HL-60 (cell line): ENCODE measurements around the gene EFCAB13.

ENCODE experiments used
- DNase-seq, 2 experiments: peaks; one replicate each; pipeline ENCODE4 v3.0.0-alpha.2; 2010 to 2020; ENCODE audit warnings: low read depth in 1 of 2, low spot score in 1 of 2
- H3K27ac ChIP-seq: fragments of 250-450 bp; sonication (Bioruptor Pico); replicated peaks from 2 replicates; pipeline ENCODE4 v1.5.1; 2020; ENCODE audit warnings: mild to moderate bottlenecking, moderate library complexity
- H3K27me3 ChIP-seq: fragments of 250-450 bp; sonication (Bioruptor Pico); 2 replicates; pipeline ENCODE4 v1.5.1; 2021; ENCODE audit warnings: mild to moderate bottlenecking, moderate library complexity; ENCODE audit not compliant: insufficient read depth, poor library complexity, severe bottlenecking
- H3K4me3 ChIP-seq: replicated peaks from 2 replicates; pipeline ENCODE4 v1.5.1; 2011; ENCODE audit warnings: mild to moderate bottlenecking, control low read depth, low read length; ENCODE audit not compliant: insufficient read depth
- GABPA ChIP-seq: IDR thresholded peaks from 2 replicates; pipeline ENCODE4 v1.6.1; 2012; ENCODE audit warnings: low read depth
- POLR2AphosphoS5 ChIP-seq: IDR thresholded peaks from 2 replicates; pipeline ENCODE4 v1.6.1; 2012; ENCODE audit warnings: low read depth
- SPI1 ChIP-seq: IDR thresholded peaks from 2 replicates; pipeline ENCODE4 v1.6.1; 2012; ENCODE audit warnings: low read depth, mild to moderate bottlenecking, borderline replicate concordance
- TF ChIP-seq, protein P1 (sequence below): IDR thresholded peaks from 2 replicates; pipeline ENCODE4 v1.6.1; 2012; ENCODE audit warnings: low read depth; ENCODE audit not compliant: insufficient replicate concordance
- TF ChIP-seq, protein P2 (sequence below): IDR thresholded peaks from one replicate; pipeline ENCODE4 v1.5.1; 2011; ENCODE audit warnings: low read length, control low read depth, inconsistent platforms; ENCODE audit not compliant: insufficient read depth

Gene EFCAB13

DNA sequence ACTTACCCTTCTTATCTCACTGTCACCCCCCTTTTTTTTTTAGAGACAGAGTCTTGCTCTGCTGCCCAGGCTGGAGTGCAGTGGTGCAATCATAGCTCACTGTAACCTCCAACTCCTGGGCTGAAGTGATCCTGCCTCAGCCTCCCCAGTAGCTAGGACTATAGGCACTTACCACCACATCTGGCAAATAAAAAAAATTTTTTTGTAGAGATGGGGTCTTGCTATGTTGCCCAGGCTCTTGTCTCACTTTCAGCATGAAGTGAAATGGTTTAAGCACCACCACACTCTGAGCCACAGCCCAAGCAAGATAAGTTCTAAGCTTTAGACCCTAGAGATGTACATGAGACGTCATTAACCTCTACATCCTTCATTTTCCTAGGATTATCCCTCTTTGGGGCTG lies 34.5 kb upstream of the EFCAB13 start:
- Histone ChIP-seq H3K27me3 (no peaks in the 10 kb centered on the region), H3K27ac (no peak overlapping the region), H3K4me3 (no peak overlapping the region)
- no peak for DNase-seq
- TF ChIP-seq, protein P1, sequence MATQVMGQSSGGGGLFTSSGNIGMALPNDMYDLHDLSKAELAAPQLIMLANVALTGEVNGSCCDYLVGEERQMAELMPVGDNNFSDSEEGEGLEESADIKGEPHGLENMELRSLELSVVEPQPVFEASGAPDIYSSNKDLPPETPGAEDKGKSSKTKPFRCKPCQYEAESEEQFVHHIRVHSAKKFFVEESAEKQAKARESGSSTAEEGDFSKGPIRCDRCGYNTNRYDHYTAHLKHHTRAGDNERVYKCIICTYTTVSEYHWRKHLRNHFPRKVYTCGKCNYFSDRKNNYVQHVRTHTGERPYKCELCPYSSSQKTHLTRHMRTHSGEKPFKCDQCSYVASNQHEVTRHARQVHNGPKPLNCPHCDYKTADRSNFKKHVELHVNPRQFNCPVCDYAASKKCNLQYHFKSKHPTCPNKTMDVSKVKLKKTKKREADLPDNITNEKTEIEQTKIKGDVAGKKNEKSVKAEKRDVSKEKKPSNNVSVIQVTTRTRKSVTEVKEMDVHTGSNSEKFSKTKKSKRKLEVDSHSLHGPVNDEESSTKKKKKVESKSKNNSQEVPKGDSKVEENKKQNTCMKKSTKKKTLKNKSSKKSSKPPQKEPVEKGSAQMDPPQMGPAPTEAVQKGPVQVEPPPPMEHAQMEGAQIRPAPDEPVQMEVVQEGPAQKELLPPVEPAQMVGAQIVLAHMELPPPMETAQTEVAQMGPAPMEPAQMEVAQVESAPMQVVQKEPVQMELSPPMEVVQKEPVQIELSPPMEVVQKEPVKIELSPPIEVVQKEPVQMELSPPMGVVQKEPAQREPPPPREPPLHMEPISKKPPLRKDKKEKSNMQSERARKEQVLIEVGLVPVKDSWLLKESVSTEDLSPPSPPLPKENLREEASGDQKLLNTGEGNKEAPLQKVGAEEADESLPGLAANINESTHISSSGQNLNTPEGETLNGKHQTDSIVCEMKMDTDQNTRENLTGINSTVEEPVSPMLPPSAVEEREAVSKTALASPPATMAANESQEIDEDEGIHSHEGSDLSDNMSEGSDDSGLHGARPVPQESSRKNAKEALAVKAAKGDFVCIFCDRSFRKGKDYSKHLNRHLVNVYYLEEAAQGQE, result no peak
- no peak for TF ChIP-seq GABPA
- TF ChIP-seq SPI1, result no peak
- TF ChIP-seq POLR2AphosphoS5, result no peak
- TF ChIP-seq, protein P2, sequence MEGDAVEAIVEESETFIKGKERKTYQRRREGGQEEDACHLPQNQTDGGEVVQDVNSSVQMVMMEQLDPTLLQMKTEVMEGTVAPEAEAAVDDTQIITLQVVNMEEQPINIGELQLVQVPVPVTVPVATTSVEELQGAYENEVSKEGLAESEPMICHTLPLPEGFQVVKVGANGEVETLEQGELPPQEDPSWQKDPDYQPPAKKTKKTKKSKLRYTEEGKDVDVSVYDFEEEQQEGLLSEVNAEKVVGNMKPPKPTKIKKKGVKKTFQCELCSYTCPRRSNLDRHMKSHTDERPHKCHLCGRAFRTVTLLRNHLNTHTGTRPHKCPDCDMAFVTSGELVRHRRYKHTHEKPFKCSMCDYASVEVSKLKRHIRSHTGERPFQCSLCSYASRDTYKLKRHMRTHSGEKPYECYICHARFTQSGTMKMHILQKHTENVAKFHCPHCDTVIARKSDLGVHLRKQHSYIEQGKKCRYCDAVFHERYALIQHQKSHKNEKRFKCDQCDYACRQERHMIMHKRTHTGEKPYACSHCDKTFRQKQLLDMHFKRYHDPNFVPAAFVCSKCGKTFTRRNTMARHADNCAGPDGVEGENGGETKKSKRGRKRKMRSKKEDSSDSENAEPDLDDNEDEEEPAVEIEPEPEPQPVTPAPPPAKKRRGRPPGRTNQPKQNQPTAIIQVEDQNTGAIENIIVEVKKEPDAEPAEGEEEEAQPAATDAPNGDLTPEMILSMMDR, result no peak

DNA sequence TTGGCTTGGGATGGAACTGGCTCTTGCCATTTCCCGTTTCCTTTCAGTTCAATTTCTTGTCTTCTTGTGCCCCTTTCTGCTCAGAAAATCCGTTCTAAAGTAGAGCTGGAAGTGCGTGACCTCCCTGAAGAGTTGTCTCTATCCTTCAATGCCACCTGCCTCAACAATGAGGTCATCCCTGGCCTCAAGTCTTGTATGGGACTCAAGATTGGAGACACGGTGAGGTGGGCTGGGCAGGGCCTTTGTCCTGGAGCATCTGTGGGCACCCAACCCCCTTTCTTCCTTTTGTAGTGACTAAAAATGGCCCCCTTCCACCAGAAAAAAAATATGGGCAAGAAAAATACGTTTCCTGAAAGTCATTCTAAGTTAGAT lies 32.9 kb upstream of the EFCAB13 start:
- Histone ChIP-seq H3K27me3 (no peaks in the 10 kb centered on the region), H3K27ac (no peak overlapping the region), H3K4me3 (no peak overlapping the region)
- TF ChIP-seq, protein P2, result no peak
- TF ChIP-seq SPI1, result no peak
- no peak for TF ChIP-seq POLR2AphosphoS5
- TF ChIP-seq, protein P1, result no peak
- no peak for TF ChIP-seq GABPA
- no peak for DNase-seq

DNA sequence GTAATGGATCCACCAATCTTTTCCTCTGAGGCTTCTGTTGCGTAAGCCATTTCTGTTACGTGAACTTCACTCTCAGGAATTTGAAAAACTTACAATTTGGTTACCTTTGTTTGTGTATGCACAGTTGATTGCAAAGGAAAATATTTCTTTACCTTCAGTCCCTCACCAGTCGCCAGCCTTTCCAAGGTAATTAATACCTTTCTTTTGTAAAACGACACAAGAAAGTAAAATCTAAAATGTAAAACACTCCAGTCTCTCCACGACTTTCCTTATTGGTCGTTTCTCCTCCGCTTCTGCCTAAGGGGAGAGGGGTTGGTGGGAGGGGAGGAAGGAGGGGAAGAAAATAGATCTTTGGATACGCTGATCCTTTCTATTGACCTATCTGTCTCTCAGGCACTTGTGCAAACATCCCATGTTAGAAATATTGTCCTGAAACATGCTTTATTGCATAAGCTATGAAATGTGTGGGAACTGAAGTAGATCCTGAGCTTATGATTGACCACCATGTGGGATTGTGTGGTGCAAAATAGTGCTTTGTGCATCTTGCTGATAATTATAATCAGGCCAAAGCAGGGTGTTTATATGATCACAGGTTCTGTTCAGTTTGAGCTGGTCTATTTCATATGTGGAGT lies 32.4 kb upstream of the EFCAB13 start:
- Histone ChIP-seq H3K4me3 (no peak overlapping the region), H3K27me3 (no peaks in the 10 kb centered on the region), H3K27ac (no peak overlapping the region)
- no peak for DNase-seq
- no peak for TF ChIP-seq SPI1
- TF ChIP-seq, protein P1, result no peak
- TF ChIP-seq, protein P2, result no peak
- TF ChIP-seq POLR2AphosphoS5, result no peak
- no peak for TF ChIP-seq GABPA
